Naive thymus-derived CD8-positive, alpha-beta T cell (primary cell): ENCODE results near the gene CCL26. TPM values are rescaled to one million over a fixed set of nuclear protein-coding genes. Genes with fewer than 3 reads are reported as not detected.
A peak's percentile ranks its signal among the peaks of the same experiment; 100 is the strongest.

Experiments
- ATAC-seq, 2 donors: fragments of 150-1000 bp; cut with Tn5 transposase in 1 of 2; sonication (Bioruptor Pico), chemical (Tn5 transposase) in 1 of 2; 1 replicate in 1 of 2; 2 replicates in 1 of 2; pipeline ENCODE4 v1.10.0; 2021; ENCODE audit warnings: mild to moderate bottlenecking in 2 of 2, moderate library complexity in 2 of 2
- POLR2A ChIA-PET: fragments of 350-600 bp; sonication (Branson Sonifier 250); formaldehyde crosslinking; loops from one replicate; lab custom pipeline; 2021; ENCODE audit warnings: antibody characterized with exemption; lab: Charles Lee
- DNase-seq, 10 donors: peaks; one replicate each; pipeline versions ENCODE4 v3.0.0 to v3.0.0-alpha.2; 2020 to 2022
- H3K27ac Mint-ChIP-seq, 10 donors: one replicate each; pipeline ENCODE4 v1.8.0; 2020 to 2022; ENCODE audit warnings: mild to moderate bottlenecking in 10 of 10, mixed read lengths in 10 of 10, moderate library complexity in 4 of 10, inconsistent platforms in 1 of 10
- H3K27me3 Mint-ChIP-seq, 5 donors: one replicate each; pipeline ENCODE4 v1.8.0; 2021 to 2022; ENCODE audit warnings: mixed read lengths in 5 of 5
- H3K36me3 Mint-ChIP-seq, 3 donors: one replicate each; pipeline ENCODE4 v1.8.0; 2020 to 2022; ENCODE audit warnings: mixed read lengths in 3 of 3, mild to moderate bottlenecking in 2 of 3, inconsistent platforms in 1 of 3
- H3K4me1 Mint-ChIP-seq, 4 donors: one replicate each; pipeline ENCODE4 v1.8.0; 2021 to 2022; ENCODE audit warnings: mixed read lengths in 4 of 4
- H3K4me3 Mint-ChIP-seq, 10 donors: one replicate each; pipeline ENCODE4 v1.8.0; 2020 to 2022; ENCODE audit warnings: mild to moderate bottlenecking in 10 of 10, mixed read lengths in 10 of 10, moderate library complexity in 6 of 10, inconsistent platforms in 1 of 10
- H3K9me3 Mint-ChIP-seq, 9 donors: one replicate each; pipeline ENCODE4 v1.8.0; 2020 to 2022; ENCODE audit warnings: mixed read lengths in 9 of 9, mild to moderate bottlenecking in 3 of 9, inconsistent platforms in 1 of 9, moderate library complexity in 1 of 9
- polyA plus RNA-seq, 3 donors: library from polyadenylated mRNA; unstranded; fragments of 300-500 nt; fragmentation: Illumina TruSeq; gene quantifications; one replicate each; pipeline ENCODE4 v1.2.3, GENCODE V29; 2021
- total RNA-seq, 8 experiments: library from RNA in 2 of 8; stranded (reverse) in 2 of 8; gene quantifications; one replicate each; pipeline ENCODE4 v1.2.3 and lab custom pipeline; 2021 to 2026

CCL26 gene
- total and polyA plus RNA-seq, 5 experiments from 2014 or later = not detected

- H3K27ac Mint-ChIP-seq = peak overlapping the region in 1 of 10 donors; percentile 34
- no peak for ATAC-seq
- POLR2A ChIA-PET = interaction anchor here (1.7 kb wide), 1 partner anchor 17 kb away, joined by 5 read pairs; the partner anchor contains the start of gene HIP1
Measured at GRCh38 chr7:75756206-75756990, 15.6 kb downstream of the CCL26 start.

DNA sequence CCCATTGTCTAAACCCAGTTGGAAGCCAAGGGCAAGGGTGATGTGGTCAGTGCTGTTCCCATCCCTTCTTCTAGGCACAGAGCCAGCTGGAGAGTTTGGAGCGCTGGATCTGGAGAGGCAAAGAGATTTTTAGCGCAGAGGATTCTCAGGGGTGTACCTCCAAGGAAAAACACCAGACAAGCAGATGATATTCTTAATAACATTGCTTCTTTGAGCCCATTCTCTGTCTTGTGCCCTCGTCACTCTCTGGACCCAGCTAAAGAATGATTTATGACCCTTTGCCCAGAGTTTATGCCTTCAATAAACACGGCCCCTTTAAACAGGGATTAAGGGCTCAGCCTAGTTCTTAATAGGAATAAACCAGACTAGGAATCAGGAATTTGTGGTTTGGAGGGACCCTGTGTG is 28.6 kb downstream of the CCL26 start:
- Mint-ChIP-seq H3K4me1 (peaks cover 5 to 25% (median 11%) of the 10 kb centered on the region in 4 donors), H3K9me3 (no peaks in the 10 kb centered on the region), H3K36me3 (no peaks in the 10 kb centered on the region), H3K27ac (peak overlapping the region in 4 of 10 donors; percentile 4 to 60 (median 26)), H3K4me3 (no peak overlapping the region), H3K27me3 (no peaks in the 10 kb centered on the region)
- DNase-seq (no peak), ATAC-seq (no peak)
- POLR2A ChIA-PET = no interaction called here

More at GRCh38 chr7:75756206-75756990, 15.6 kb downstream of the CCL26 start:
- Mint-ChIP-seq H3K27me3 (no peaks in the 10 kb centered on the region), H3K9me3 (no peaks in the 10 kb centered on the region), H3K4me3 (no peak overlapping the region), H3K4me1 (no peaks in the 10 kb centered on the region), H3K36me3 (no peaks in the 10 kb centered on the region)
- DNase-seq = no peak

DNA sequence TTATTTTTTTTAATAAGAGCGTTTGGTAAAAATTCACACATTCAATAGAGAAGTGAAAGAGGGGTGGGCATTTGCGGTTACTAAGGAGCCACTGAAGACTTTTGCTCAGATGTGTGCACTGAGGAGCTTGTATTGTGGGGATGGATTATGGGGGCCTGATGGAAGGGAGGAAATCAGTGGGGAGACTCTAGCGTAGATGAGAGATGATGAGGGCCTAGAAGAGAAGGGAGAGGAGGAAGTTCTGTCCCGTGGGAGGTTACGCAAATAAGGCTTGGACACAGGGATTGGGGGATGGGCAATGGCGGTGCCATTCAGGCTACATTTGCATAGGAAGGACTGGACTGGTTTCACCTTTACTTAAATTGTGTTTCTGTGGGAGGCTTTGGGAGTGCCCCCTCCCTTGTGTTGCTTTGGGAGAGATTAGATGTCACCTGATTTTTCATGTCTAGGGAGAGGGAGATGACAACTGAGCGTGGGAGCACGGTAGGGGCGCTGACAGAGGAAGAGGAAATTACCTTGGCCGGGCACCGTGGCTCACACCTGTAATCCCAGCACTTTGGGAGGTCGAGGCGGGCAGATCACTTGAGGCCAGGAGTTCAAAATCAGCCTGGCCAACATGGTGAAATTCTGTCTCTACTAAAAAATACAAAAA is 31.0 kb downstream of the CCL26 start:
- POLR2A ChIA-PET = interaction anchor here (0.6 kb wide), 1 partner anchor 15 kb away, joined by 4 read pairs; no protein-coding TSS in a partner anchor
- DNase-seq (no peak), ATAC-seq (no peak)
- peak overlapping the region in 7 of 10 donors; percentile 8 to 83 (median 21) for H3K27ac Mint-ChIP-seq
- H3K4me1 Mint-ChIP-seq = peaks cover 9 to 38% (median 18%) of the 10 kb centered on the region in 4 donors
- no peaks in the 10 kb centered on the region for H3K9me3 Mint-ChIP-seq
- no peaks in the 10 kb centered on the region for H3K36me3 Mint-ChIP-seq
- H3K27me3 Mint-ChIP-seq = peaks cover 0 to 3% (median 0%) of the 10 kb centered on the region in 5 donors
- H3K4me3 Mint-ChIP-seq = peak overlapping the region in 6 of 10 donors; percentile 0 to 57 (median 12)

GRCh38 chr7:75739796-75740672 is 32.0 kb downstream of the CCL26 start:
- Mint-ChIP-seq H3K36me3 (no peaks in the 10 kb centered on the region), H3K27ac (peak overlapping the region; percentile 77 to 99 (median 97)), H3K27me3 (peaks cover 0 to 3% (median 0%) of the 10 kb centered on the region in 5 donors), H3K9me3 (no peaks in the 10 kb centered on the region), H3K4me1 (peaks cover 9 to 38% (median 18%) of the 10 kb centered on the region in 4 donors), H3K4me3 (peak overlapping the region; percentile 91 to 100 (median 98))
- POLR2A ChIA-PET = interaction anchor here (0.6 to 1.6 kb wide), 8 partner anchors 10 to 1760 kb away, joined by 3 to 5 read pairs (median 4); no protein-coding TSS in a partner anchor
- peak in 1 of 2 donors; percentile 63 for ATAC-seq
- peak in 4 of 10 donors; percentile 66 to 82 (median 76) for DNase-seq

DNA sequence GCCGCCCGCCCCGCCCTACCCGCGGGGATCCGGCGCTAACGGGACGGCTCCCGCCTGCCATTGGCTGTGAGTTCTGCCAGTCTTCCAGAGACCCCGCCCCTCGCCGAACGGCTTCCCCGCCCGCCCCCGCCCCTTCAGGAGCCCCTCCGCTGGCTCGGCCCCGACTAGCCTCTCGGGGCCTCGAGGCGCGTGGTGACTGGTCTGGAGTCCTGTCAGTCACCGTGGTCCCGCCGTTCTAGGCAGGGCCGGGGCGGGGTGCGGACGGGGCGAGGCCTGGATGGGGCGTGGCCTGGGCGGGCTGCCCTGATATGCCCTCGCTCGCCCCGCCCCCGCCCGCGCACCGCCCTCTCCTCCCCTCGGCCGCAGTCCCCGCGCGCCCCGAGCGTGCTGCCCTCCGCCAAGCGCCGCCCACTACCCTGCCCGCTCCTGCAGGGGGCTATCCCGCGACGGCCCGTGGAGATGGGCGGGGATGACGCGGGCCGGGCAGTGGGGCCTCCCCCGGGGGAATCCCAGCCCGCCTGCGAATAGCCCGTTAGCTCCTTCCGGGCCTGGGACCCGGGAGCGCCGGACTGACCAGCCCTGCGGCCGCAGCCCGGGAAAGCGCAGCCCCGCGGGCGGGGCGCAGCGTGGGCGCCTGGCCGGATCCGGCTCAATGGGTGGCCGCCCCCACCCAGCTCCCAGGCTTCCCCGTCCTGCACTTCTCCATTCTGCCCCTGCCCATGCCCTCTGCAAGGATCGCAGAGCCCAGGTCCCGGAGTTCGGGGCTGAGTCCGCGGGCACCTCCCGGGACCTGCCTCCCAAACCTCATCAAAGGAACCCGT is 32.8 kb downstream of the CCL26 start:
- Mint-ChIP-seq H3K4me1 (peaks cover 9 to 41% (median 18%) of the 10 kb centered on the region in 4 donors), H3K4me3 (peak overlapping the region; percentile 91 to 100 (median 98)), H3K27me3 (peaks cover 0 to 6% (median 2%) of the 10 kb centered on the region in 5 donors), H3K9me3 (no peaks in the 10 kb centered on the region), H3K27ac (peak overlapping the region; percentile 83 to 99 (median 97)), H3K36me3 (no peaks in the 10 kb centered on the region)
- peak; percentile 95 to 100 (median 99) for DNase-seq
- ATAC-seq = peak; percentile 93 to 94
- POLR2A ChIA-PET = interaction anchor here (0.6 to 1.6 kb wide), 7 partner anchors 9 to 1761 kb away, joined by 3 to 5 read pairs (median 3); no protein-coding TSS in a partner anchor

GRCh38 chr7:75738604-75738974 is 33.4 kb downstream of the CCL26 start, which contains the start of gene HIP1:
TSS of gene HIP1 (minus strand) at chr7:75738941. CDS start at chr7:75738920, 21 bp downstream.
- POLR2A ChIA-PET = interaction anchor here (0.7 to 1.6 kb wide), 2 partner anchors 9 to 17 kb away, joined by 3 to 5 read pairs; no protein-coding TSS in a partner anchor
- no peaks in the 10 kb centered on the region for H3K9me3 Mint-ChIP-seq
- ATAC-seq = peak; percentile 0 to 12
- H3K27ac Mint-ChIP-seq = peak within 1 kb of the TSS; percentile 83 to 99 (median 97)
- H3K27me3 Mint-ChIP-seq = peaks cover 0 to 6% (median 2%) of the 10 kb centered on the region in 5 donors
- H3K4me1 Mint-ChIP-seq = peaks cover 9 to 41% (median 18%) of the 10 kb centered on the region in 4 donors
- no peak for DNase-seq
- no peaks in the 10 kb centered on the region for H3K36me3 Mint-ChIP-seq
- H3K4me3 Mint-ChIP-seq = peak within 1 kb of the TSS; percentile 91 to 100 (median 98)

GRCh38 chr7:75737856-75738603 is 34.0 kb downstream of the CCL26 start:
- DNase-seq (peak in 1 of 10 donors; percentile 19), ATAC-seq (no peak)
- no peaks in the 10 kb centered on the region for H3K9me3 Mint-ChIP-seq
- H3K4me3 Mint-ChIP-seq = peak overlapping the region; percentile 84 to 99 (median 91)
- peak overlapping the region in 9 of 10 donors; percentile 65 to 89 (median 83) for H3K27ac Mint-ChIP-seq
- H3K4me1 Mint-ChIP-seq = peaks cover 11 to 46% (median 18%) of the 10 kb centered on the region in 4 donors
- POLR2A ChIA-PET = interaction anchor here (0.6 to 0.7 kb wide), 2 partner anchors 8 to 11 kb away, joined by 3 to 4 read pairs; no protein-coding TSS in a partner anchor
- H3K27me3 Mint-ChIP-seq = peaks cover 0 to 10% (median 2%) of the 10 kb centered on the region in 5 donors
- no peaks in the 10 kb centered on the region for H3K36me3 Mint-ChIP-seq

DNA sequence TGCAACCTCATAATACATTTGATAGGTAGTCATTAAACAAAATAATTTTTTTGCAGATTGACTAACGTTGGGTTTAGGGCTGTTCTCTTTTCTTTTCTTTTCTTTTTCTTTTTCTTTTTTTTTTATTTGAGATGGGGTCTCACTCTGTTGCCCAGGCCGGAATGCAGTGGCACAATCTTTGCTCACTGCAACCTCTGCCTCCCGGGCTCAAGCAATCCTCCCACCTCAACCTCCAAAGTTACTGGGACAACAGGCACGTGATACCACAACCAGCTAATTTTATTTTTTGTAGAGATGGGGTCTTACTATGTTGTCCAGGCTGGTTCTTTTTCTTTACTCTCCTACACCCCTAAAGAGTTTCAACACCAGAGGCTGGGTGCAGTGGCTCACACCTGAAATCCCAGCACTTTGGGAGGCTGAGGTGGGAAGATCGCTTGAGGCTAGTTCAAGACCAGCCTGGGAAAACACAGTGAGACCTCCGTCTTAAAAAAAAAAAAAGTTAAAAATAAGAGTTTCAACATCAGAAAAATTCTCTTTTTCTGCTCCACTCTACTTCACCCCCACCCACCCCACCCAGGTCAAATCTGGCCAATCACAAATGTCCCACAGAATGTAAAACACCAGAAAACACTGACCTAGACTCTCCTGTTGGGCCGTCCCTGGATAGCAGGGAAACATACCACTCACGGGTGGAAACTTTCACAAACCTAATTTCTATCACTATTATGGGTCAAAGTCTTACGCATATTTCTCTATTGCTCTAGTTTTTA is 36.2 kb downstream of the CCL26 start:
- peaks cover 10 to 56% (median 16%) of the 10 kb centered on the region in 4 donors for H3K4me1 Mint-ChIP-seq
- H3K36me3 Mint-ChIP-seq = no peaks in the 10 kb centered on the region
- H3K4me3 Mint-ChIP-seq = no peak overlapping the region
- DNase-seq (no peak), ATAC-seq (no peak)
- H3K27ac Mint-ChIP-seq = no peak overlapping the region
- H3K9me3 Mint-ChIP-seq = no peaks in the 10 kb centered on the region
- peaks cover 0 to 10% (median 2%) of the 10 kb centered on the region in 5 donors for H3K27me3 Mint-ChIP-seq
- POLR2A ChIA-PET = no interaction called here

GRCh38 chr7:75734586-75735458 is 37.2 kb downstream of the CCL26 start:
- H3K36me3 Mint-ChIP-seq = no peaks in the 10 kb centered on the region
- no peak overlapping the region for H3K27ac Mint-ChIP-seq
- H3K4me3 Mint-ChIP-seq = no peak overlapping the region
- POLR2A ChIA-PET = no interaction called here
- no peaks in the 10 kb centered on the region for H3K9me3 Mint-ChIP-seq
- peaks cover 0 to 10% (median 2%) of the 10 kb centered on the region in 5 donors for H3K27me3 Mint-ChIP-seq
- no peak for ATAC-seq
- peaks cover 13 to 56% (median 17%) of the 10 kb centered on the region in 4 donors for H3K4me1 Mint-ChIP-seq
- no peak for DNase-seq
